Body of pancreas (tissue), 4 donors: ENCODE data around the gene CACNG4. TPM values are rescaled to one million over a fixed set of nuclear protein-coding genes. Genes with fewer than 3 reads are reported as not detected.

ENCODE experiments used
- ATAC-seq: fragments of 150-250 bp; one replicate; pipeline ENCODE4 v1.9.1; 2016
- DNase-seq, 4 donors: peaks; one replicate each; pipeline ENCODE4 v3.0.0-alpha.2; 2019
- H3K27ac ChIP-seq, 4 donors: fragments of 200-600 bp; sonication (generic); 1 replicate in 3 of 4; 2 replicates in 1 of 4; pipeline versions ENCODE4 v1.5.1 to v1.6.1; 2016 to 2019; ENCODE audit warnings: mild to moderate bottlenecking in 1 of 4, mixed read lengths in 1 of 4, moderate library complexity in 1 of 4
- H3K27me3 ChIP-seq, 2 donors: fragments of 200-600 bp; sonication (generic); one replicate each; pipeline ENCODE4 v1.6.0; 2016; ENCODE audit warnings: mild to moderate bottlenecking in 1 of 2
- H3K36me3 ChIP-seq, 2 donors: fragments of 200-600 bp; sonication (generic); replicated peaks in 1 of 2; 2 replicates each; pipeline ENCODE4 v1.5.1; 2016; ENCODE audit warnings: low read depth in 2 of 2; ENCODE audit not compliant: insufficient read depth in 1 of 2
- H3K4me1 ChIP-seq: fragments of 200-600 bp; sonication (generic); one replicate; pipeline ENCODE4 v1.6.0; 2016
- H3K4me3 ChIP-seq, 2 donors: fragments of 200-600 bp; sonication (generic); 1 replicate in 1 of 2; 2 replicates in 1 of 2; pipeline ENCODE4 v1.5.1; 2016 to 2019
- H3K9me3 ChIP-seq, 3 donors: fragments of 200-600 bp; sonication (generic); 1 replicate in 2 of 3; 2 replicates in 1 of 3; pipeline ENCODE4 v1.5.1; 2016
- CTCF ChIP-seq, 7 experiments: fragments of 450-650 bp in 4 of 7; fragments of 200-600 bp in 3 of 7; sonication (generic) in 3 of 7; IDR thresholded peaks; one replicate each; pipeline ENCODE4 v1.5.1; 2016 to 2019; ENCODE audit warnings: antibody characterized with exemption in 7 of 7
- POLR2A ChIP-seq, 3 donors: fragments of 450-650 bp; IDR thresholded peaks; one replicate each; pipeline ENCODE4 v1.6.1; 2016; ENCODE audit warnings: antibody characterized with exemption in 3 of 3, mild to moderate bottlenecking in 2 of 3
- WGBS, 2 donors: methylation state at CpG; one replicate each; pipeline ENCODE4 v1.1.5; 2017; 5-methylcytosine and 5-hydroxymethylcytosine counted together
- intact Hi-C: fragments of 100-400 bp; cut with DNase I; formaldehyde crosslinking; loops from one replicate; pipeline ENCODE4 v1.15.1; 2023
- total RNA-seq, 2 donors: library from RNA; depleted of rRNA; stranded (reverse); fragments of >200 nt; gene quantifications; one replicate each; pipeline ENCODE4 v1.1.0, GENCODE V29; 2016

The CACNG4 gene
- total RNA-seq, 2 donors from 2014 or later: 0.26 TPM; not detected in 1

- Histone ChIP-seq H3K27ac (no peak overlapping the region), H3K36me3 (no peaks in the 10 kb centered on the region), H3K9me3 (no peaks in the 10 kb centered on the region), H3K27me3 (no peaks in the 10 kb centered on the region), H3K4me3 (no peak overlapping the region), H3K4me1 (peaks cover 10% of the 10 kb centered on the region)
- peak; percentile 27 for ATAC-seq
- intact Hi-C loops: no loop called here
- TF ChIP-seq CTCF (IDR thresholded peaks at IDR 0.05): no peak
- no peak for TF ChIP-seq POLR2A (IDR thresholded peaks at IDR 0.05)
- 33 to 50% methylated on average over 17 to 18 of the region's 18 CpGs for WGBS, 2 donors
- DNase-seq: peak in 1 of 4 donors; percentile 20
These were observed 19.2 kb upstream of the CACNG4 start for GRCh38 chr17:66945147-66945835.

GRCh38 chr17:66946251-66946650 is 18.3 kb upstream of the CACNG4 start:
- peaks cover 10% of the 10 kb centered on the region for H3K4me1 ChIP-seq
- WGBS, 2 donors: 89 to 94% methylated on average over 6 of the region's 6 CpGs
- no peak overlapping the region for H3K4me3 ChIP-seq
- no peak for ATAC-seq
- DNase-seq: no peak
- no peaks in the 10 kb centered on the region for H3K9me3 ChIP-seq
- no peaks in the 10 kb centered on the region for H3K36me3 ChIP-seq
- no peaks in the 10 kb centered on the region for H3K27me3 ChIP-seq
- intact Hi-C loops: no loop called here
- no peak for TF ChIP-seq POLR2A (IDR thresholded peaks at IDR 0.05)
- no peak for TF ChIP-seq CTCF (IDR thresholded peaks at IDR 0.05)
- no peak overlapping the region for H3K27ac ChIP-seq

- H3K9me3 ChIP-seq: no peaks in the 10 kb centered on the region
- TF ChIP-seq POLR2A (IDR thresholded peaks at IDR 0.05): no peak
- no peak for TF ChIP-seq CTCF (IDR thresholded peaks at IDR 0.05)
- peaks cover 10% of the 10 kb centered on the region for H3K4me1 ChIP-seq
- no peaks in the 10 kb centered on the region for H3K36me3 ChIP-seq
- no peaks in the 10 kb centered on the region for H3K27me3 ChIP-seq
- WGBS, 2 donors: 74 to 82% methylated on average over 2 to 6 of the region's 6 CpGs
- intact Hi-C loops: no loop called here
- ATAC-seq: no peak
- no peak overlapping the region for H3K27ac ChIP-seq
- no peak overlapping the region for H3K4me3 ChIP-seq
- DNase-seq: no peak
These were observed 17.2 kb upstream of the CACNG4 start for GRCh38 chr17:66947311-66947710.

DNA sequence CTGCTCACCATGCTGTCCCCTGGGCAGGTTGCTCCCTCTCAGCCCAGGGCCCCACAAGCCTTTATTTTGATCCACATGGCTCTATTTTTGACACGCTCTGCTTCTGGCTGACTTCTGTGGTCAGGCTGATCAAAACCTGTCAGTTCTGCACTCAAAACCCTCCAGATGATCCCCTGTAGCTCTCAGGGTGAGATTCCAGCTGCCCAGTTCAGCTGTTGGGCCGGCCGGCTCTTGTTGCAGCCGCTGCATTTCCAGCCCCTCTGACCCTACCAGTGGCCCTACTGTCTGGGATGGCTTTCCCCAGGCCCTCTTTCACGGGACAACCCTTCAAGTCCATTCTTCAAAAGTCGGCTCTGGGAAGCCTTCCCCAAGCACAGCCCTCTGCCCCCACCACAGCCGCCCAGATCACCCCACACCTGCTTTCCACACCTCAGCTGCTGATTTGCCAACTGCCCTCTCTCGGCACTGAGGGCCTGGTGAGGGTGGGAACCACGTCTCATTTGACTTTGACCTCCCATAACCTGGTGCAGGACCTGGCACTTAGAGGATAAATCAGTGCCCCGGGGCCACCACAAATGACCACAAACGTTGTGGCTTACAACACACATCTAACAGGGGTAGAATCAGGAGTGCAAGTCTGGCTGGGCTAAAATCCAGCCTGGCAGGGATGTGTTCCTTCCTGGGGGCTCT is 16.3 kb upstream of the CACNG4 start:
- no peak for TF ChIP-seq POLR2A (IDR thresholded peaks at IDR 0.05)
- TF ChIP-seq CTCF (IDR thresholded peaks at IDR 0.05): no peak
- DNase-seq: no peak
- Histone ChIP-seq H3K4me1 (peaks cover 10% of the 10 kb centered on the region), H3K9me3 (no peaks in the 10 kb centered on the region), H3K27ac (no peak overlapping the region), H3K4me3 (no peak overlapping the region), H3K36me3 (no peaks in the 10 kb centered on the region), H3K27me3 (no peaks in the 10 kb centered on the region)
- intact Hi-C loops: no loop called here
- ATAC-seq: no peak
- WGBS, 2 donors: 76 to 81% methylated on average over 9 to 11 of the region's 11 CpGs
